Stimulated activated CD4-positive, alpha-beta T cell treated with anti-CD3 and anti-CD28 coated beads, Interleukin-12 subunit alpha, Interleukin-12 subunit beta, amount 100 ng/mL, for 4 hours (primary cell): ENCODE measurements around the gene SPPL2C.

ENCODE experiments used
- DNase-seq: peaks from one replicate; pipeline ENCODE4 v3.0.0-alpha.2; 2020

Gene SPPL2C

GRCh38 chr17:45844695-45845375, at the start of gene SPPL2C:
Gene SPPL2C (plus strand): TSS chr17:45844881. CDS start chr17:45844907, 26 bp downstream.
- no peak for DNase-seq

- no peak for DNase-seq
Observed at GRCh38 chr17:45800816-45801215, 43.9 kb upstream of the SPPL2C start.

- no peak for DNase-seq
Observed at GRCh38 chr17:45801421-45801820, 43.3 kb upstream of the SPPL2C start.

- no peak for DNase-seq
Observed at GRCh38 chr17:45808845-45809244, 35.8 kb upstream of the SPPL2C start.

- DNase-seq = no peak
Observed at GRCh38 chr17:45809499-45809898, 35.2 kb upstream of the SPPL2C start.

- no peak for DNase-seq
Observed at GRCh38 chr17:45812102-45812501, 32.6 kb upstream of the SPPL2C start.

GRCh38 chr17:45813048-45813725, 31.5 kb upstream of the SPPL2C start:
- DNase-seq = no peak

- DNase-seq = no peak
Observed at GRCh38 chr17:45814622-45815606, 29.8 kb upstream of the SPPL2C start.

- no peak for DNase-seq
Observed at GRCh38 chr17:45815752-45816151, 28.9 kb upstream of the SPPL2C start.

- DNase-seq = no peak
Observed at GRCh38 chr17:45818041-45818440, 26.6 kb upstream of the SPPL2C start.

- DNase-seq = no peak
Observed at GRCh38 chr17:45818699-45819098, 26.0 kb upstream of the SPPL2C start.

GRCh38 chr17:45819632-45820031, 25.0 kb upstream of the SPPL2C start:
- DNase-seq = no peak

GRCh38 chr17:45820052-45820780, 24.5 kb upstream of the SPPL2C start:
- DNase-seq = no peak

- no peak for DNase-seq
Observed at GRCh38 chr17:45821147-45821546, 23.5 kb upstream of the SPPL2C start.

GRCh38 chr17:45823598-45823997, 21.1 kb upstream of the SPPL2C start:
- no peak for DNase-seq

GRCh38 chr17:45824475-45824874, 20.2 kb upstream of the SPPL2C start:
- DNase-seq = no peak

GRCh38 chr17:45824901-45825492, 19.7 kb upstream of the SPPL2C start:
- no peak for DNase-seq

- no peak for DNase-seq
Observed at GRCh38 chr17:45825792-45826191, 18.9 kb upstream of the SPPL2C start.

- no peak for DNase-seq
Observed at GRCh38 chr17:45826919-45827588, 17.6 kb upstream of the SPPL2C start.

GRCh38 chr17:45828171-45828570, 16.5 kb upstream of the SPPL2C start:
- no peak for DNase-seq

- DNase-seq = no peak
Observed at GRCh38 chr17:45828582-45829133, 16.0 kb upstream of the SPPL2C start.
